ENCODE measurements around the gene ARFRP1. TPM values are rescaled to one million over a fixed set of nuclear protein-coding genes. Genes with fewer than 3 reads are reported as not detected.
A peak's percentile ranks its signal among the peaks of the same experiment; 100 is the strongest.

Gene ARFRP1
- total and polyA plus RNA-seq, 2 of the 13 experiments (the other 11 are each of a cell fraction or from before 2014, with no cell fraction given), result 32.0 to 51.1 TPM

- no peak for TF ChIP-seq PRDM4 (CRISPR knock-in tag; IDR thresholded peaks at IDR 0.05; ENCODE audit: borderline replicate concordance)
- no peak for TF ChIP-seq ZNF580 (CRISPR knock-in tag; IDR thresholded peaks at IDR 0.05; ENCODE audit: borderline replicate concordance, low read depth)
- TF ChIP-seq ATF4 (CRISPR knock-in tag; IDR thresholded peaks at IDR 0.05), result no peak
- no peak for TF ChIP-seq ZNF484 (CRISPR knock-in tag; IDR thresholded peaks at IDR 0.05; ENCODE audit: borderline replicate concordance, low read depth)
- no peak for TF ChIP-seq NAIF1 (CRISPR knock-in tag; IDR thresholded peaks at IDR 0.05; ENCODE audit: borderline replicate concordance)
- no peak for TF ChIP-seq ELK4 (CRISPR knock-in tag; IDR thresholded peaks at IDR 0.05; ENCODE audit: borderline replicate concordance)
- TF ChIP-seq PRDM15 (CRISPR knock-in tag; IDR thresholded peaks at IDR 0.05), result no peak
- TF ChIP-seq ZNF674 (CRISPR knock-in tag; IDR thresholded peaks at IDR 0.05; ENCODE audit: low read depth), result 0 out of 2 replicates have a peak, but pooled peaks have one; percentile 82
- no peak for TF ChIP-seq MTA3 (CRISPR knock-in tag; IDR thresholded peaks at IDR 0.05)
- TF ChIP-seq CREB3 (CRISPR knock-in tag; IDR thresholded peaks at IDR 0.05), result no peak
- no peak for TF ChIP-seq ZNF18 (CRISPR knock-in tag; IDR thresholded peaks at IDR 0.05; ENCODE audit: insufficient replicate concordance)
- no peak for TF ChIP-seq TFDP1 (CRISPR knock-in tag; IDR thresholded peaks at IDR 0.05; ENCODE audit: borderline replicate concordance)
- no peak for TF ChIP-seq ARID2 (CRISPR knock-in tag; IDR thresholded peaks at IDR 0.05; ENCODE audit: borderline replicate concordance)
- no peak for TF ChIP-seq ZNF564 (CRISPR knock-in tag; IDR thresholded peaks at IDR 0.05)
Measured at GRCh38 chr20:63696628-63697356, 11.0 kb downstream of the ARFRP1 start, which contains the start of gene TNFRSF6B (continued).
